OCI-LY1 (cell line): ENCODE results near the gene ZSWIM3.

Experiments used
- CTCF ChIP-seq: fragments of 200-600 bp; sonication (generic), shearing (Covaris generic); IDR thresholded peaks from 2 replicates; pipeline ENCODE4 v1.5.1; 2017; ENCODE audit warnings: mild to moderate bottlenecking, antibody characterized with exemption, low read length, moderate library complexity, mixed read lengths
- EZH2 ChIP-seq: fragments of 200-600 bp; sonication (generic), shearing (Covaris generic); IDR thresholded peaks from 2 replicates; pipeline ENCODE4 v1.8.0; 2017; ENCODE audit warnings: borderline replicate concordance, mixed run types, mild to moderate bottlenecking, antibody characterized with exemption, low read length, moderate library complexity, mixed read lengths

DNA sequence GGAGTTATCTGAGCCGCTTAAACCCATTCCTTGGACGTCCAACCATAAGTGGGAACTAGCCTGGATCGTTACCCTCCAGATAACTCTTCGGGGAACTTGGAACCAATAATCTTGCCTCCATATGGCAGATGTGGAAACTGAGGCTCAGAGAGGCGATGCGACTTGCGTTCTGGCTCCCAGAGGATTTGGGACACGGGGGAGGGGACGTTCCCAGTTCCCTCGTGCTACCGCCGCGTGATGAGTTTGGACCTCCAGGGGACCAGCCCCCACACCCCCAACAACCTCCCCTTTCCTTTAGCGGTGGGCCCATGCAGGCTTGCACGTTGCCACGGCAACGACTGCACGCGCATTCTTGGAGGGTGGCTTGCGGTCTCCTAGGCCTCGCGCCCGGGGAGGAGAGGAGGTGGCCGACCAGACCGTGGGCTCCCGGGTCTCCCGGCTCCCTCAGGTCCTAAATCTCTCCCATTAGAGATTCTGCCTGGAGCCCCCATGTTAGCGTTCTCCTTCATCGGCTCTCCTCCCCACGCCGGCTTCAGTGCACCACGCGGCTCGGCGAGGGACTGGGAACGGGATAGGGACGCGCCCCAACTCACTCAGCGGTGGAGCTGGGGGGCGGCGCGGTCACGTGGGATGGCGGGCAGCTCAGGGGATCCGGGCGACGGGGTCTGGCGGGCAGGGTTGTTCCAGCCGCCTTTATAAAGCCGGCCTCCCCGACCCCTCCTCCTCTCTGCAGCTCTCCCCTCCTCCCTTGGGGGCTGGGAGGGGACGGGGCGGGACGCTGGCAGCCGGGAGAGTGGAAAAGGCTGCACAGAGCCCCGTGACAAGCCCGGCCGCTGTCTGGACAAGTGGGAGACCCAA lies 54.3 kb downstream of the ZSWIM3 start, which contains the start of gene PLTP:
- TF ChIP-seq CTCF (no peak), EZH2 (no peak)
